Left lung (tissue), 10 donors: ENCODE results near the gene SH3TC1. TPM values are rescaled to one million over a fixed set of nuclear protein-coding genes. Genes with fewer than 3 reads are reported as not detected.

Source experiments
- ATAC-seq: fragments of 200-7000 bp; cut with Tn5 transposase; one replicate; pipeline ENCODE4 v1.9.1; 2020; ENCODE audit warnings: moderate library complexity
- DNase-seq, 4 donors: peaks; one replicate each; pipeline ENCODE4 v3.0.0-alpha.2; 2013 to 2020
- H3K27ac ChIP-seq, 2 donors: fragments of 200-600 bp; sonication (generic) in 1 of 2; one replicate each; pipeline versions ENCODE4 v1.5.0 to v1.8.0; 2020 to 2021
- H3K27me3 ChIP-seq, 2 donors: fragments of 200-600 bp; sonication (generic) in 1 of 2; one replicate each; pipeline versions ENCODE4 v1.5.0 to v1.8.0; 2020 to 2021
- H3K36me3 ChIP-seq, 2 donors: fragments of 200-600 bp; sonication (generic) in 1 of 2; one replicate each; pipeline versions ENCODE4 v1.5.0 to v1.8.0; 2020 to 2021
- H3K4me1 ChIP-seq, 2 donors: fragments of 200-600 bp; one replicate each; pipeline ENCODE4 v1.8.0; 2021
- H3K4me3 ChIP-seq, 2 donors: fragments of 200-600 bp; sonication (generic) in 1 of 2; one replicate each; pipeline versions ENCODE4 v1.5.0 to v1.8.0; 2020 to 2021; ENCODE audit warnings: mild to moderate bottlenecking in 1 of 2
- H3K9me3 ChIP-seq, 2 donors: fragments of 200-600 bp; sonication (generic) in 1 of 2; one replicate each; pipeline versions ENCODE4 v1.5.0 to v1.8.0; 2020 to 2021
- intact Hi-C, 2 donors: fragments of 100-400 bp; cut with DNase I; formaldehyde crosslinking; loops; one replicate each; pipeline versions ENCODE4 v1.11.2 to v1.14.2; 2022
- polyA plus RNA-seq, 6 donors: library from polyadenylated mRNA; unstranded; fragments of 120-200 nt; gene quantifications; one replicate each; pipeline ENCODE4 v1.2.1, GENCODE V29; 2013; ENCODE audit not compliant: insufficient read length in 6 of 6
- total RNA-seq, 2 donors: library from RNA; stranded (reverse); fragmentation: NEBNext Ultra II Directional; extraction: Animal tissue kit (Norgen Biotek cat#: 25700); gene quantifications; one replicate each; pipeline ENCODE4 v1.2.1, GENCODE V29; 2021
- TF ChIP-seq, protein P1 (sequence below), 2 donors: fragments of 200-600 bp; sonication (generic) in 1 of 2; IDR thresholded peaks; one replicate each; pipeline versions ENCODE4 v1.5.0 to v1.8.0; 2021; ENCODE audit warnings: antibody characterized with exemption in 2 of 2
- donor health status: DM: no; HTN: yes; CAD: no.
- donor health status: DM: no; HTN: no; CAD: no.

SH3TC1 gene
- total and polyA plus RNA-seq, 8 donors = 22.0 to 46.1 (median 28.3) TPM

GRCh38 chr4:8198206-8198905, 734 bp upstream of the SH3TC1 start:
- TF ChIP-seq, protein P1, sequence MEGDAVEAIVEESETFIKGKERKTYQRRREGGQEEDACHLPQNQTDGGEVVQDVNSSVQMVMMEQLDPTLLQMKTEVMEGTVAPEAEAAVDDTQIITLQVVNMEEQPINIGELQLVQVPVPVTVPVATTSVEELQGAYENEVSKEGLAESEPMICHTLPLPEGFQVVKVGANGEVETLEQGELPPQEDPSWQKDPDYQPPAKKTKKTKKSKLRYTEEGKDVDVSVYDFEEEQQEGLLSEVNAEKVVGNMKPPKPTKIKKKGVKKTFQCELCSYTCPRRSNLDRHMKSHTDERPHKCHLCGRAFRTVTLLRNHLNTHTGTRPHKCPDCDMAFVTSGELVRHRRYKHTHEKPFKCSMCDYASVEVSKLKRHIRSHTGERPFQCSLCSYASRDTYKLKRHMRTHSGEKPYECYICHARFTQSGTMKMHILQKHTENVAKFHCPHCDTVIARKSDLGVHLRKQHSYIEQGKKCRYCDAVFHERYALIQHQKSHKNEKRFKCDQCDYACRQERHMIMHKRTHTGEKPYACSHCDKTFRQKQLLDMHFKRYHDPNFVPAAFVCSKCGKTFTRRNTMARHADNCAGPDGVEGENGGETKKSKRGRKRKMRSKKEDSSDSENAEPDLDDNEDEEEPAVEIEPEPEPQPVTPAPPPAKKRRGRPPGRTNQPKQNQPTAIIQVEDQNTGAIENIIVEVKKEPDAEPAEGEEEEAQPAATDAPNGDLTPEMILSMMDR (IDR thresholded peaks at IDR 0.05) = no peak
- Histone ChIP-seq H3K4me3 (peak overlapping the region in 1 of 2 donors; percentile 65), H3K36me3 (no peaks in the 10 kb centered on the region), H3K9me3 (no peaks in the 10 kb centered on the region), H3K27ac (peak overlapping the region; percentile 75 to 85), H3K27me3 (peaks cover 0 to 28% of the 10 kb centered on the region in 2 donors), H3K4me1 (peaks cover 23 to 73% of the 10 kb centered on the region in 2 donors)
- intact Hi-C loops = no loop called here
- DNase-seq (peak in 3 of 4 donors; percentile 52 to 79 (median 77)), ATAC-seq (peak; percentile 18)

DNA sequence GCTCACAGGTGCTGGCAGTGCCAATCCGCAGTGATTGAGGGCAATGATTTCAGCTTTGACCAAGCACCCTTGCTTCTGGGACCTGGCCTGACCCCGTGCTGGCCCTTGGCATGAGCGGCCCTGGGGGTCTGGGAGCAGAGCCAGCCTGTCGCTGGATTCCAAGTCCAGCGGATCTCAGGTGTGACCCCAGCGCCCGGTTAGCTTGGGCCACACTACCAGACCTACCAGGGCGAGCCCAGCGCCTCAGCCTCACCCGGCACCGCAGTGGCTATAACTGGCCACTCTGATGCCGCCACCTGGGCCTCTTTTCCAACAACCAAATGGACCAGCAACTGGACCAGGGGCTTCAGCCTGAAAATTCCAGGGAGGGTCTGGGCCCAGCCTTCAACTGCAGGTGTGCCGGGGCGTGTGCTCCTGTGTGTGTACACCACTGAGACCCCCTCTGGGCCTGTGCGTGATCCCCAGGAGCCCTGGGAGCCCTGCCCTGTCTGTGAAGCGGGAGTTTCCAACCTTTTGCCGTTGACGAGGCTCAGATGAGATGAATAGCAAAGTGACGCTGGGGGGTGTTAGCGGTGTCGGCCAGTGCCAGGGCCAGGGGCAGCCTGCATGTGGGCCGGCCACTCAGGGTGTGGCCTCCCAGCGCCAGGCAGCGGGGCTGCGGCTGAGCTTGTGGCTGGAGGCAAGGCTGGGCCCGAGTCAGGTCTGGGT, 658 bp downstream of the SH3TC1 start:
- intact Hi-C loops = no loop called here
- Histone ChIP-seq H3K27me3 (peaks cover 0 to 28% of the 10 kb centered on the region in 2 donors), H3K27ac (peak overlapping the region; percentile 75 to 85), H3K36me3 (peaks cover 0 to 4% of the 10 kb centered on the region in 2 donors), H3K4me3 (peak overlapping the region; percentile 32 to 65), H3K4me1 (peaks cover 23 to 81% of the 10 kb centered on the region in 2 donors), H3K9me3 (no peaks in the 10 kb centered on the region)
- TF ChIP-seq, protein P1 (IDR thresholded peaks at IDR 0.05) = no peak
- DNase-seq (peak in 2 of 4 donors; percentile 63 to 82), ATAC-seq (peak; percentile 50)

DNA sequence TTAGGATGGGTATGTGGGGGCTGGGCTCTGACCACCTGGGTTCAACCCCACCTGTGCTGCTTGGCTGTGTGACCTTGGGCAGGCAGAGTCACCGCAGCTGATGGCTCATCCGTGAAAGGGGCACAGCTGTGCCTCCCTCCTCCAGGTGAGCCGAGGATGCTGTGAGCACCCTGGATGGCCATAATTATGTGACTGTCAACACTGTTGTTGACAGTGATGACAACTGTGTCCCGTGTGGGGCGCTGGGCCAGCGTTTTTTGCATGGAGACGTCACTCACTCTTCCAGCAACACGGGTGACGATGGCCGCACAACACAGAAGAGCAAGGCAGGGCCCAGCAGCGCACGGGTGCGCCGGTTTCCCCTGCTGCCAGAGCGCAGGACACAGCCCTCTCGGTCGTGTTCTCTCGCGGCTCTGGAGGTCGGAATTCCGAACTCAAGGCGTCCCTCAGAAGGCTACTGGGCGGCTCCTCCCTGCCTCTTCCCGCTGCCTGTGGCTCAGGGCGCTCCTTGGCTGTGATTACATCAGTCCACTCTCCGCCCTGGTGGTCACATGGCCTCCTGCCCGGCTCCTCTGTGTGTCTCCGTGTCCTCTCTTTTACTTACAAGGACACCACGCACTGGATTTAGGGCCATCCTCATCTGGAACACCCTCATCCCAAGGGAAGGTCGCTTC, 1.3 kb downstream of the SH3TC1 start:
- Histone ChIP-seq H3K4me3 (peak overlapping the region; percentile 32 to 65), H3K4me1 (peaks cover 23 to 83% of the 10 kb centered on the region in 2 donors)

GRCh38 chr4:8201321-8201781, 2.3 kb downstream of the SH3TC1 start:
- TF ChIP-seq, protein P1 (IDR thresholded peaks at IDR 0.05) = no peak
- H3K9me3 ChIP-seq = no peaks in the 10 kb centered on the region
- peaks cover 0 to 19% of the 10 kb centered on the region in 2 donors for H3K36me3 ChIP-seq
- H3K4me3 ChIP-seq = peak overlapping the region in 1 of 2 donors; percentile 65
- intact Hi-C loops = no loop called here
- H3K27ac ChIP-seq = no peak overlapping the region
- H3K27me3 ChIP-seq = peaks cover 0 to 28% of the 10 kb centered on the region in 2 donors
- no peak for ATAC-seq
- peak in 1 of 4 donors; percentile 82 for DNase-seq
- peaks cover 23 to 84% of the 10 kb centered on the region in 2 donors for H3K4me1 ChIP-seq

More for the DNA sequence above, 1.3 kb downstream of the SH3TC1 start:
- ATAC-seq = peak; percentile 53
- Histone ChIP-seq H3K36me3 (peaks cover 0 to 11% of the 10 kb centered on the region in 2 donors), H3K27me3 (peaks cover 0 to 28% of the 10 kb centered on the region in 2 donors), H3K27ac (peak overlapping the region; percentile 75 to 85), H3K9me3 (no peaks in the 10 kb centered on the region)
- DNase-seq = peak in 3 of 4 donors; percentile 67 to 87 (median 80)
- intact Hi-C loops = no loop called here
- TF ChIP-seq, protein P1 (IDR thresholded peaks at IDR 0.05) = no peak
